Measurements from ENCODE around the gene CEP72. TPM values are rescaled to one million over a fixed set of nuclear protein-coding genes. Genes with fewer than 3 reads are reported as not detected.
A peak's percentile ranks its signal among the peaks of the same experiment; 100 is the strongest.

CEP72 gene
- total RNA-seq, 2 donors from 2014 or later, result 35.6 to 36.5 TPM

DNA sequence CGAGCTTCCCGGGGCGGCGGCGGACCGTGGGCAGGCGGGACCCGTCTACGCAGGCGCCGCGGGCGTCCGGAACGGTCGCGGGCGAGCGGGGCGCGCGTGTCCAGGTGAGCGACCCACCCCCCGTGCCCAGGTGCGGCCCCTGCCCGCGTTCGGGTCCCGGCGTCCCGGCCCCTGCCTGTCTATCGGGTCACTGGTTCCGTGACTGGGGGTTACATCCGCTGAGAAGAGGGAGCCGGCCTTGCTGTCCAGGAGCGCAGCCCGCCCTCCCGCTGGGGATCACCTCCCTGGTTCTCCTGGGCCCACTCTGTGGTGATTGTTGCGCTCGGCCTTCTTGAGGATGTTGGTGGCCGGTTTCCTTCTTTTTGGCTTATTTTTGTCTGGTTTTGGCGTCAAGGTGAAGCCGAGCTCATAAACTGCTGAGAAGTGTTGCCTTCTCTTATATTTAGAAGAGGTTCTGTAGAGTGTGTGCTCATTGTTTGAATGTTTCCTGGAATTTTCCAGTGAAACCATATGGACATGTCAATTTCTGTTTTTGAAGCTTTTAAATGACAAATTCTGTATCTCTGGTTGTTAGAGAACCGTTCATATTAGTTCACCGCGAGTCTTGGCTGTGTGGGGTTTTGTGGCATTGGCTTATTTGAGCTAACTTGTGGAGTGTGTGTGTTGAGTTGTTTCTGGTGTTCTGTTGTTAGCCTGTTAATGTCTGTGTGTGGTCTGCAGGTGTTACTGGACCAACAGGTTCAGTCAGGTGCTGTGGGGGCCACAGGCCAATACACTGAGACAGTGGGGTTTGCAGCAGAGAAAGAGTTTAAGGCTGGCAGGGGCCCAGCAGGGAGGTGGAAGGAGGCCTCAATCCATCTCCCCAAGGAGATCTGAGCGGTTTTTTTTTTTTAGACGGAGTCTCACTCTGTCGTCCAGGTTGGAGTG, 621 bp downstream of the CEP72 start:
- Histone ChIP-seq H3K9ac (ENCODE audit: extremely low read depth, low read length, poor library complexity, severe bottlenecking) (peak overlapping the region; percentile 27), H3K4me1 (ENCODE audit: control insufficient read depth, insufficient read depth, low read length) (peaks cover 3% of the 10 kb centered on the region), H3K36me3 (ENCODE audit: control insufficient read depth, insufficient read depth, low read length) (peaks cover 13% of the 10 kb centered on the region), H3K4me3 (ENCODE audit: low read length) (peak overlapping the region; percentile 87), H3K27ac (ENCODE audit: low read depth, low read length) (no peak overlapping the region), H3K9me3 (ENCODE audit: control insufficient read depth, low read length) (peaks cover 12% of the 10 kb centered on the region), H3K27me3 (ENCODE audit: control insufficient read depth, insufficient read depth, low read length, poor library complexity, severe bottlenecking) (no peaks in the 10 kb centered on the region)
- Mint-ChIP-seq H3K27ac (peak overlapping the region; percentile 84), H3K9me3 (peaks cover 19% of the 10 kb centered on the region), H3K27me3 (ENCODE audit: insufficient read depth) (no peaks in the 10 kb centered on the region), H3K4me3 (peak overlapping the region; percentile 78), H3K4me1 (peaks cover 6% of the 10 kb centered on the region), H3K36me3 (ENCODE audit: low read depth) (peaks cover 28% of the 10 kb centered on the region)
- TF ChIP-seq, protein P1, sequence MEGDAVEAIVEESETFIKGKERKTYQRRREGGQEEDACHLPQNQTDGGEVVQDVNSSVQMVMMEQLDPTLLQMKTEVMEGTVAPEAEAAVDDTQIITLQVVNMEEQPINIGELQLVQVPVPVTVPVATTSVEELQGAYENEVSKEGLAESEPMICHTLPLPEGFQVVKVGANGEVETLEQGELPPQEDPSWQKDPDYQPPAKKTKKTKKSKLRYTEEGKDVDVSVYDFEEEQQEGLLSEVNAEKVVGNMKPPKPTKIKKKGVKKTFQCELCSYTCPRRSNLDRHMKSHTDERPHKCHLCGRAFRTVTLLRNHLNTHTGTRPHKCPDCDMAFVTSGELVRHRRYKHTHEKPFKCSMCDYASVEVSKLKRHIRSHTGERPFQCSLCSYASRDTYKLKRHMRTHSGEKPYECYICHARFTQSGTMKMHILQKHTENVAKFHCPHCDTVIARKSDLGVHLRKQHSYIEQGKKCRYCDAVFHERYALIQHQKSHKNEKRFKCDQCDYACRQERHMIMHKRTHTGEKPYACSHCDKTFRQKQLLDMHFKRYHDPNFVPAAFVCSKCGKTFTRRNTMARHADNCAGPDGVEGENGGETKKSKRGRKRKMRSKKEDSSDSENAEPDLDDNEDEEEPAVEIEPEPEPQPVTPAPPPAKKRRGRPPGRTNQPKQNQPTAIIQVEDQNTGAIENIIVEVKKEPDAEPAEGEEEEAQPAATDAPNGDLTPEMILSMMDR (conservative IDR thresholded peaks at IDR 0.05), result no peak
- WGBS, 2 experiments (ENCODE audit: insufficient coverage in 1 of 2, insufficient read length in 1 of 2), result 10 to 12% methylated on average over 41 to 49 of the region's 49 CpGs
- DNase-seq, result peak; percentile 76

DNA sequence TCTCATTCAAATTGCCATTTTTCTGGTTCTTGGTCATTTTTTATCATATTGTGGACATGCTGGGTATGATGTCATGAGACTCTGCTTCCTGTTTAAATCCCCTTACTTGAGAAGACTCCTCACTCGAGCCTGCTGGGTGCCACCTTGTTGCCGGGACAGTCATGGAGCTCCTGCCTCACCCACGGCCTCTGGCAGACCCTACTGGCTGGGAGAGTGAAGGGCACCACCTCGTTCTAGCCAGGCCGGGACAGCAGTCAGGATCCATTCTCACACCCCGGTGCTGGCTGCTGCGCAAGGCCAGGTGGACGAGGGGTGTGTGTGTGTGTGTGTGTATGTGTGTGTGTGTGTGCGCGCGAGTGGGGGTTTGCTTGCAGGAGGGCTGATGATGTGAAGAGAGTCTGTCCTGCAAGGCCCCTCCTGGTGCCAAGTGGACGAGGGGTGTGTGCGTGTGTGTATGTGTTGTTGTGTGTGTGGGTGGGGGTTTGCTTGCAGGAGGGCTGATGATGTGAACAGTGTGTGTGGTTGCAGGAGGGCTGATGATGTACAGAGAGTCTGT, 4.4 kb downstream of the CEP72 start:
- Mint-ChIP-seq H3K9me3 (peaks cover 19% of the 10 kb centered on the region), H3K4me1 (peaks cover 6% of the 10 kb centered on the region), H3K27ac (no peak overlapping the region), H3K36me3 (ENCODE audit: low read depth) (peaks cover 51% of the 10 kb centered on the region), H3K27me3 (ENCODE audit: insufficient read depth) (no peaks in the 10 kb centered on the region), H3K4me3 (no peak overlapping the region)
- Histone ChIP-seq H3K36me3 (ENCODE audit: control insufficient read depth, insufficient read depth, low read length) (peaks cover 40% of the 10 kb centered on the region), H3K27me3 (ENCODE audit: control insufficient read depth, insufficient read depth, low read length, poor library complexity, severe bottlenecking) (no peaks in the 10 kb centered on the region), H3K4me1 (ENCODE audit: control insufficient read depth, insufficient read depth, low read length) (no peaks in the 10 kb centered on the region), H3K4me3 (ENCODE audit: low read length) (no peak overlapping the region), H3K27ac (ENCODE audit: low read depth, low read length) (no peak overlapping the region), H3K9me3 (ENCODE audit: control insufficient read depth, low read length) (peaks cover 12% of the 10 kb centered on the region), H3K9ac (ENCODE audit: extremely low read depth, low read length, poor library complexity, severe bottlenecking) (no peak overlapping the region)
- TF ChIP-seq, protein P1 (conservative IDR thresholded peaks at IDR 0.05), result peak; percentile 51
- peak; percentile 63 for DNase-seq
- 46 to 81% methylated on average over 5 to 13 of the region's 13 CpGs for WGBS, 2 experiments (ENCODE audit: insufficient coverage in 1 of 2, insufficient read length in 1 of 2)

DNA sequence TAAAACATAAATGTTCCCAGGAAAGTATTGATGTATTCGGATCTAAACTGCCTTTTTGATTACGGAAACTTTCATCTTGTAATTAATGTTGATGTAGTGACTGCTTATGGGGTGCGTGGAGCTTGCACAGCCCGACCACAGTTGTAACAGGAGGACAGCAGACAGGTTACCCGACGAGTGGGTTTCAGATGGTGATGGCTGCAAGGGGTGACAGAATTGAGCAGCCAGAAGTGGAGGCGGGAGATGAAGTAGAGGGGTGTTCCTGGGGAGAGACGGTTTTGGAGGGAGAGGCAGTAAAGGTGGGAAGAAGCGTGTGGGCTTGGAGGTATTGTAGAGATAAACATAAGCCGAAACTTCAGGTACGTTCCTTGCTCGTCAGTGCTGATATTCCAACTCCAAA, 5.8 kb downstream of the CEP72 start:
- peaks cover 40% of the 10 kb centered on the region for H3K36me3 ChIP-seq (ENCODE audit: control insufficient read depth, insufficient read depth, low read length)
- peaks cover 12% of the 10 kb centered on the region for H3K9me3 ChIP-seq (ENCODE audit: control insufficient read depth, low read length)
- H3K27ac ChIP-seq (ENCODE audit: low read depth, low read length), result no peak overlapping the region
- TF ChIP-seq, protein P1 (conservative IDR thresholded peaks at IDR 0.05), result no peak
- H3K27me3 ChIP-seq (ENCODE audit: control insufficient read depth, insufficient read depth, low read length, poor library complexity, severe bottlenecking), result no peaks in the 10 kb centered on the region
- Mint-ChIP-seq H3K27ac (no peak overlapping the region), H3K27me3 (ENCODE audit: insufficient read depth) (no peaks in the 10 kb centered on the region), H3K4me1 (peaks cover 3% of the 10 kb centered on the region), H3K4me3 (no peak overlapping the region), H3K36me3 (ENCODE audit: low read depth) (peaks cover 55% of the 10 kb centered on the region), H3K9me3 (peaks cover 16% of the 10 kb centered on the region)
- H3K4me3 ChIP-seq (ENCODE audit: low read length), result no peak overlapping the region
- H3K4me1 ChIP-seq (ENCODE audit: control insufficient read depth, insufficient read depth, low read length), result no peaks in the 10 kb centered on the region
- DNase-seq, result no peak
- no peak overlapping the region for H3K9ac ChIP-seq (ENCODE audit: extremely low read depth, low read length, poor library complexity, severe bottlenecking)
- WGBS, 2 experiments (ENCODE audit: insufficient coverage in 1 of 2, insufficient read length in 1 of 2), result 95 to 98% methylated on average over 8 to 12 of the region's 12 CpGs

All from endodermal cell (in vitro differentiated cells).